Thoracic aorta (tissue), 2 donors: ENCODE results near the gene EEF2K. TPM values are rescaled to one million over a fixed set of nuclear protein-coding genes. Genes with fewer than 3 reads are reported as not detected.
"Not testable (repeated sequence)": the region's sequence is repeated elsewhere in the genome, so short reads cannot be mapped to it uniquely, and the experiment has no call there.

ENCODE experiments used
- ATAC-seq: fragments of 150-250 bp; one replicate; pipeline ENCODE4 v1.8.0; 2017; ENCODE audit warnings: low read depth; ENCODE audit not compliant: insufficient number of reproducible peaks, low FRiP score
- DNase-seq: peaks from one replicate; pipeline ENCODE4 v3.0.0-alpha.2; 2020; ENCODE audit warnings: low spot score
- H3K27ac ChIP-seq, 2 donors: fragments of 200-600 bp; sonication (generic); 1 replicate in 1 of 2; 2 replicates in 1 of 2; pipeline ENCODE4 v1.5.1; 2016; ENCODE audit warnings: mild to moderate bottlenecking in 2 of 2, moderate library complexity in 2 of 2
- H3K27me3 ChIP-seq: fragments of 200-600 bp; sonication (generic); replicated peaks from 2 replicates; pipeline ENCODE4 v1.6.0; 2016; ENCODE audit warnings: mild to moderate bottlenecking; ENCODE audit not compliant: insufficient read depth
- H3K36me3 ChIP-seq: fragments of 200-600 bp; sonication (generic); one replicate; pipeline ENCODE4 v1.5.1; 2016
- H3K4me1 ChIP-seq, 2 donors: fragments of 200-600 bp; sonication (generic); 1 replicate in 1 of 2; 2 replicates in 1 of 2; pipeline versions ENCODE4 v1.5.1 to v1.6.0; 2016; ENCODE audit warnings: low read depth in 2 of 2, mild to moderate bottlenecking in 1 of 2; ENCODE audit not compliant: control insufficient read depth in 1 of 2
- H3K4me3 ChIP-seq: fragments of 200-600 bp; sonication (generic); 2 replicates; pipeline ENCODE4 v1.5.1; 2016; ENCODE audit warnings: mild to moderate bottlenecking
- H3K9me3 ChIP-seq: fragments of 200-600 bp; sonication (generic); 2 replicates; pipeline ENCODE4 v1.5.1; 2016
- total RNA-seq, 2 donors: library from RNA; depleted of rRNA; stranded (reverse); fragments of >200 nt; gene quantifications; one replicate each; pipeline versions ENCODE4 v1.1.0 to v1.2.3, GENCODE V29; 2016
- TF ChIP-seq, protein P1 (sequence below): fragments of 200-600 bp; sonication (generic); IDR thresholded peaks from one replicate; pipeline ENCODE4 v1.5.1; 2019; ENCODE audit warnings: antibody characterized with exemption

Gene EEF2K
- total RNA-seq, 2 donors from 2014 or later = 35.1 to 38.2 TPM

DNA sequence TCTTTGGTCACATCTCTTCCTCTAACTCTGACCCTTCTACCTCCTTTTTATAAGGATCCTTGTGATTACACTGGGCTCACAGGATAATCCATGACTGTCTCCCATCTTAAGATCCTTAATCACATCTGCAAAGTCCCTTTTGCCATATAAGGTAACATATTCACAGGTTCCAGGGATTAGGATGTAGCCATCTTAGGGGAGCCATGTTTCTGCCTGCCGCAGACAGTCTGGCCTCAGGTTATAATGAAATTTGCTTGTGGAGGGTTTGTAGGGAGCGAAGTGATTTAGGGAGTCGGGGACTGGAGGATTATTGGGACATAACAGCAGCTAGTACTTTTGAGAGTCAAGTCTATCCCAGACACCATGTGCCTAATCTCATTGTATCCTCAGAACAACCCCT lies 7.7 kb downstream of the EEF2K start:
- no peak overlapping the region for H3K4me3 ChIP-seq
- H3K27me3 ChIP-seq = no peaks in the 10 kb centered on the region
- H3K4me1 ChIP-seq = peaks cover 18 to 71% of the 10 kb centered on the region in 2 donors
- H3K27ac ChIP-seq = peak overlapping the region in 1 of 2 donors; percentile 41
- TF ChIP-seq, protein P1, sequence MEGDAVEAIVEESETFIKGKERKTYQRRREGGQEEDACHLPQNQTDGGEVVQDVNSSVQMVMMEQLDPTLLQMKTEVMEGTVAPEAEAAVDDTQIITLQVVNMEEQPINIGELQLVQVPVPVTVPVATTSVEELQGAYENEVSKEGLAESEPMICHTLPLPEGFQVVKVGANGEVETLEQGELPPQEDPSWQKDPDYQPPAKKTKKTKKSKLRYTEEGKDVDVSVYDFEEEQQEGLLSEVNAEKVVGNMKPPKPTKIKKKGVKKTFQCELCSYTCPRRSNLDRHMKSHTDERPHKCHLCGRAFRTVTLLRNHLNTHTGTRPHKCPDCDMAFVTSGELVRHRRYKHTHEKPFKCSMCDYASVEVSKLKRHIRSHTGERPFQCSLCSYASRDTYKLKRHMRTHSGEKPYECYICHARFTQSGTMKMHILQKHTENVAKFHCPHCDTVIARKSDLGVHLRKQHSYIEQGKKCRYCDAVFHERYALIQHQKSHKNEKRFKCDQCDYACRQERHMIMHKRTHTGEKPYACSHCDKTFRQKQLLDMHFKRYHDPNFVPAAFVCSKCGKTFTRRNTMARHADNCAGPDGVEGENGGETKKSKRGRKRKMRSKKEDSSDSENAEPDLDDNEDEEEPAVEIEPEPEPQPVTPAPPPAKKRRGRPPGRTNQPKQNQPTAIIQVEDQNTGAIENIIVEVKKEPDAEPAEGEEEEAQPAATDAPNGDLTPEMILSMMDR = no peak
- no peaks in the 10 kb centered on the region for H3K36me3 ChIP-seq
- H3K9me3 ChIP-seq = no peaks in the 10 kb centered on the region
- no peak for DNase-seq
- ATAC-seq = no peak

DNA sequence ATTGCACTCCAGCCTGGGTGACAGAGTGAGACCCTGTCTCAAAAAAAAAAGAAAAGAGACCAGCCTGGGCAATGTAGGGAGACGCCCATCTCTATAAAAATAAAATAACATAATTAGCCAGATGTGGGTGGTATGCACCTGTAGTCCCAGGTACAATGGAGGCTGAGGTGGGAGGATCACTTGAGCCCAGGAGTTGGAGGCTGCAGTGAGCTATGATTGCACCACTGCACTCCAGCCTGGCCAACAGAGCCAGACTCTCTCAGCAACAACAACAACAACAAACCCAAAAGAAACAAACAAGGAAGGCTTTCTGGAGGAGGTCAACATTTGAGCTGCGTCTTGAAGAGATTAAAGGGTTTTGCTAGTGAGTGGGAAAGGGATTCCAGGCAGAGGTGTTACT lies 8.3 kb downstream of the EEF2K start:
- no peak for DNase-seq
- peaks cover 20 to 71% of the 10 kb centered on the region in 2 donors for H3K4me1 ChIP-seq
- no peaks in the 10 kb centered on the region for H3K9me3 ChIP-seq
- H3K27me3 ChIP-seq = no peaks in the 10 kb centered on the region
- H3K27ac ChIP-seq = no peak overlapping the region
- no peak overlapping the region for H3K4me3 ChIP-seq
- no peaks in the 10 kb centered on the region for H3K36me3 ChIP-seq
- no peak for ATAC-seq
- TF ChIP-seq, protein P1 = no peak

DNA sequence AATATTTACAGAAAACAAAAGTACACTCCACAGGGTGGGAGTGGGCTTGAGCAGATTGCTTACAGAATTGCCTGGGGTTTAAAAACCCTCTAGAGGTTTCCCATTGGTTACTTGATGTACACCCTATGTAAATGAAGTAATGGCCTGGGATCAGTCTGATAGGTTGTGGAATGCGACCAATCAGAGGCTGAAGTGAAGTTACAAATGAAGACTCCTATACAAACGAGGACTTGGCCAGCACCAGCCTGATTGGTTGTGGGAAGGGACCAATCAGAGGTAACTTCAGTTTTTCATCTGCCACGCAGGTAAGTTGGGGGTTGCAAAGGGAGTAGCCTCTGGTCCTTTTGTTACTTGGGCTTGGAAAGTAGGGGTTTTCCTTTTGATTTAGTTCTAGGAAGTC lies 8.8 kb downstream of the EEF2K start:
- Histone ChIP-seq H3K9me3 (no peaks in the 10 kb centered on the region), H3K27me3 (no peaks in the 10 kb centered on the region), H3K27ac (no peak overlapping the region), H3K36me3 (no peaks in the 10 kb centered on the region), H3K4me1 (peaks cover 19 to 71% of the 10 kb centered on the region in 2 donors), H3K4me3 (no peak overlapping the region)
- ATAC-seq = no peak
- TF ChIP-seq, protein P1 = no peak
- DNase-seq = no peak

DNA sequence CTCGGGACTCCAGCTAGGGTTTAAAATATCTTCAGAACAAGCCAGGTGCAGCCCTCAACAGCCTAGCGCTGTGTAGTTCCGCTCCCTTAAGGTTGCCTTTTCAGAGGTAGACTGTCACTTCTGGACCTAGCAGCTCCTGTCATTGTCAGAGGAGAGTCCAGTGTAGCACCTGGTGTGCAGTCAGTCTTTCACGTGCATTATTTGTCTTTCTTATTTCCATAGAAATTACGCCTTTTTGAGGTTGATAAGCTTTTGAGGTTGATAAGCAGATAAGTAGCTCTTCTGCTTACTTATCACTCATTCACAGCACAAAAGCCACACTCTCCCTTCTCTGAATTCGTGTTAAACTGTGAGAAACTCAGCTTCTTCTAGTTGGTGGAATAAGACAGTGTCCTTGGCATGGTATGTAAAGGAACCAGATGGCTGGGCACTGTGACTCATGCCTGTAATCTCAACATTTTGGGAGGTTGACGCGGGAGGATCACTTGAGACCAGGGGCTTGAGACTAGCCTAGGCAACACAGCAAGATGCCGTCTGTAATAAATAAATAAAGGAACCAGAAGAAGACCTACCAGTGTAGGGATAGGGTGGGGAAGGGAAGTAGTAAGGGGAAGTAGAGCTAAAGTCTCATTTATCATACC lies 10.2 kb downstream of the EEF2K start:
- H3K4me1 ChIP-seq = peaks cover 19 to 71% of the 10 kb centered on the region in 2 donors
- no peaks in the 10 kb centered on the region for H3K9me3 ChIP-seq
- no peaks in the 10 kb centered on the region for H3K36me3 ChIP-seq
- TF ChIP-seq, protein P1 = no peak
- H3K27me3 ChIP-seq = no peaks in the 10 kb centered on the region
- no peak for ATAC-seq
- peak overlapping the region; percentile 1 to 10 for H3K27ac ChIP-seq
- no peak for DNase-seq
- H3K4me3 ChIP-seq = no peak overlapping the region

DNA sequence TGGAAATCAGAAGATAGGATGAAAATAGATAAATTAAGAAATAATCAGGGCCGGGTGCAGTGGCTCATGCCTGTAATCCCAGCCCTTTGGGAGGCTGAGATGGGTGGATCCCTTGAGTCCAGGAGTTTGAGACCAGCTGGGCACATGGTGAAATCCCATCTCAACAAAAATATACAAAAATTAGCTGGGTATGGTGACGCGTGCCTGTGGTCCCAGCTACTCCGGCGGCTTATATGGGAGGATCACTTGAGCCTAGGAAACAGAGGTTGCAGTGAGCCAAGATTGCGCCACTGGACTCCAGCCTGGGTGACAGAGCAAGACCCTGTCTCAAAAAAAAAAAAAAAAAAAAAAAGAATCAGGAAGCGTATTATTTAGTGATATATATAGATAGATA lies 10.8 kb downstream of the EEF2K start:
- not testable (repeated sequence) for H3K36me3 ChIP-seq, H3K27me3 ChIP-seq, DNase-seq, H3K9me3 ChIP-seq, ATAC-seq, H3K4me3 ChIP-seq
- peaks cover 22 to 71% of the 10 kb centered on the region in 2 donors for H3K4me1 ChIP-seq
- H3K27ac ChIP-seq = peak overlapping the region; percentile 1 to 10
